SW480 (cell line): Measurements from ENCODE around the gene SESTD1.
"Not testable (repeated sequence)": the region's sequence is repeated elsewhere in the genome, so short reads cannot be mapped to it uniquely, and the experiment has no call there.

Experiments
- DNase-seq: peaks from one replicate; pipeline ENCODE4 v3.0.0-alpha.2; 2016; ENCODE audit warnings: low spot score

The SESTD1 gene

GRCh38 chr2:179268277-179268925 lies 3.8 kb upstream of the SESTD1 start:
- DNase-seq: no peak

DNA sequence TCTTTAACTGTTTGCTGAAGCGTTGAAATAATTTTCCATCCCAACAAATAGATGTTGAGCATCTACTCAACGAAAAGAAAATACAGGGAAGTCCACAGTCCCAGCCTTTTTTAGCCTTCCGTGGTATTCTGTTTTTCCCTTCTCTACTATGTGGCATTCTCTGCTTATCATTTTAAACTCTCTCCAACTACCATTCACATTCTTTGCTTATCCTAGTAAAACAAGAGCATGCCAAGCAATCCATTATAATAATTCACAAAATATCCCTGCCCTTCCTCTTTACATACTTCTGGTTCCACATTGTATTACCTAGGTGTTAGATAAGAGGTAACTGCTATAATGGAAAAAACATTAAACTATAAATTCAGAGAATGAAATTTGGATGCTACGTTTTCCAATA lies 1.6 kb upstream of the SESTD1 start:
- no peak for DNase-seq

GRCh38 chr2:179265082-179265510 lies 464 bp upstream of the SESTD1 start:
- no peak for DNase-seq

GRCh38 chr2:179263446-179264367 lies 925 bp downstream of the SESTD1 start:
- DNase-seq: peak; percentile 40

DNA sequence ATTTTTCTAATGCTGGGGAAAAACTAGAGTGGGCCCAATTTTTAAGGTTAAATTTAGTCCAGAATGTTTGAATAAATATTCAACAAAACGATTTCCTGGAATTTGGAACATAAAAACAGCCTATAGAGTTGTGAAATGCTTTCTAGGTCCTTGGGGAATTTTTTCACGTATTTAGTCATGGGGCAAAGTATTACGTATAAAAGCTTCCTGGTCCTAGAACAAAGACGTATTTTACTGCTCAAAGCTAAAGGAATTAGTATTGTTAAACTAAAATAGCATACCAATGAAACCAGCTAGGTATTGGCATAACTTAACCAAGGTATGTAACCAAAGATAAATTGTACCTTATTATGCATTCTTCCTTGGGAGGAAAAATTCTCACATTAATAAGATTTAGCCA lies 1.6 kb downstream of the SESTD1 start:
- DNase-seq: no peak

- DNase-seq: no peak
These were observed 2.5 kb downstream of the SESTD1 start for GRCh38 chr2:179262077-179262660.

- no peak for DNase-seq
These were observed 3.3 kb downstream of the SESTD1 start for GRCh38 chr2:179261151-179261825.

DNA sequence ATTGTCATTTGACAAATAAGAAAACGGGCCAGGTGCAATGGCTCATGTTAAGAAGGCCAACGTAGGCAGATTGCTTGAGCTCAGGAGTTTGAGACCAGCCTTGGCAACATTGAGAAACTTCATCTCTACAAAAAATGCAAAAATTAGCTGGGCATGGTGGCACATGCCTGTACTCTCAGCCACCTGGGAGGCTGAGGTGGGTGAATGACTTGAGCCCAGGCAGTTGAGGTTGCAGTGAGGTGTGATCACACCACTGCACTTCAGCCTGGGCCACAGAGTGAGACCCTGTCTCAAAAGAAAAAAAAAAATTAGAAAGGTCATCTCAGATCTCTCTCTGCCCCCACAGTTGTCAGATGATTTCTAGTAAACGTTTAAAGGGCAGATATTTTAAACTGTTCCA lies 4.4 kb downstream of the SESTD1 start:
- no peak for DNase-seq

GRCh38 chr2:179255129-179255528 lies 9.5 kb downstream of the SESTD1 start:
- DNase-seq: no peak

DNA sequence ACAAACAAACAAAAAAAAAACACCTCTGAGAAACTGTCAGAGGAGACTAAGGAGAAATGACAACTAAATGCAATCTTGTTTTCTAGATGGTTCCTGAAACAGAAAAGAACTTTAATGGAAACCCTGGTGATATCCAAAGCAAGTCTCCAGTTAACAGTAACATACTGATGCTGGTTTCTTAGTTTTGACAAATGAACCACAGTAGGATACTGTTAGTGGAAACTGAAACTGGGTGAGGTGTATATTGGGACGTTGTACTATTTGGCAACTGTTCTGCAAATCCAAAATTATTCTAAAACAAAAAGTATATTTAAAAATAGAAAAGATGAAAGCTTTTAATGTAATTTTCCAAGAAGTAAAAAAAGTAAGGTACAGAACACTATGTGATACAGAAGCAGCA lies 11.4 kb downstream of the SESTD1 start:
- no peak for DNase-seq

GRCh38 chr2:179252423-179252822 lies 12.2 kb downstream of the SESTD1 start:
- DNase-seq: no peak

DNA sequence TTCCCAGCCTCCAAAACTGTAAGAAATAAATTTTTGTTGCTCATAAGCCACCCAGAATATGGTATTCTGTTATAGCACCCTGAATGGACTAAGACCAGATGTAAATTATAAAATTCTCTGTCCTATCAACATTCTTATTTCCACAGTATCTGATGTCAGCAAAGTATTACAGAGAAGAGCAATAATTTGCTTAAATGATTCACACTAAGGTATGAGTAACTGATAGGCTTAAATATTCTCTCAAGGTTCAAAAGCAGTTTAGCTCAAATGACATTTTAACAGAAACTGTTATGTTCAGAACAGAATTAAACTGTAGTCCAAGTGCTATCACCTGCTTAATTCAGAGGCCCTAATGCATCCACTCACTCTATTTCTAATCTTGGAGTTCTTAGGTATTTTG lies 12.8 kb downstream of the SESTD1 start:
- no peak for DNase-seq

DNA sequence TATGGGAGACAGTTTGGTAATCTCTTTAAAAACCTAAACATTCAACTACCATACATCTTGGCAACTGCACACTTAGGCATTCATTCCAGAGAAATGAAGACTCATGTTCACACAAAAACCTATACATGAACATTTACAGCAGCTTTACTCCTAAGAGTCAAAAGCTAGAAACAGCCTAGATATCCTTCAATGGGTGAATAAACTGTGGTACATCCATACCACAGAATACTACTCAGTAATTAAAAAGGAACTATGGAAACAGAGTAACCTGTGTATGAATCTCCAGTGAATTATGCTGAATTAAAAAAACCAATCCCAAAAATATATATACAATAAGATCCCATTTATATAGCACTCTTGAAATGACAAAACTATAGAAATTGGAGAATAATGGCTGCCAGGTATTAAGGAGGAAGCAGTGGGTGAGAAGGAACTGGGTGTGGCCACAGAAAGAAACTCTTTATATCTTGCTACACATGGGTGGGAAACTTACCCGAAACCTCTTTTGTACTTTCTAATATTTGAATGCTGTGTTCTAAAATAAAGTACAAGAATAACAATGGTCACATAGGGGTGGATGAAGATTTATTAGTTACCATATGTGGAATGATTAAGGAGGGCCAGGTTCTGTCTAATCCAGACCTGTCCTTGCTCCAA lies 13.7 kb downstream of the SESTD1 start:
- DNase-seq: no peak

DNA sequence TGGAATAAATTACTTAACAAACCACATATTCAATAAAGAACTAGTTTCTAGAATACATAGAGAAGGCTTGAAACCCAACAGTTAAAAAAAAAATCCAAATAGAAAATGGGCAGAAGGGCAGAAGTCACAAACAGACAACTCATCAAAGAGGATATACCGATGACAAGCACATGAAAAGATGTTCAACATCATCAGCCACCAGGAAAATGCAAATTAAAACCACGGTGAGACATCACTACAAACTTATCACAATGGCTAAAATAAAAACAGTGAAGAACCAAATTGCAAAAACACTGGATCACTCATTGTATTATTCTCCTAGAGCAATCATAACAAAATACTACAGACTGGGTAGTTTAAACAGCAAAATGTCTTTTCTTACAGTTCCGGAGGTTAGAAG lies 14.5 kb downstream of the SESTD1 start:
- DNase-seq: no peak

GRCh38 chr2:179248024-179248348 lies 16.6 kb downstream of the SESTD1 start:
- no peak for DNase-seq

DNA sequence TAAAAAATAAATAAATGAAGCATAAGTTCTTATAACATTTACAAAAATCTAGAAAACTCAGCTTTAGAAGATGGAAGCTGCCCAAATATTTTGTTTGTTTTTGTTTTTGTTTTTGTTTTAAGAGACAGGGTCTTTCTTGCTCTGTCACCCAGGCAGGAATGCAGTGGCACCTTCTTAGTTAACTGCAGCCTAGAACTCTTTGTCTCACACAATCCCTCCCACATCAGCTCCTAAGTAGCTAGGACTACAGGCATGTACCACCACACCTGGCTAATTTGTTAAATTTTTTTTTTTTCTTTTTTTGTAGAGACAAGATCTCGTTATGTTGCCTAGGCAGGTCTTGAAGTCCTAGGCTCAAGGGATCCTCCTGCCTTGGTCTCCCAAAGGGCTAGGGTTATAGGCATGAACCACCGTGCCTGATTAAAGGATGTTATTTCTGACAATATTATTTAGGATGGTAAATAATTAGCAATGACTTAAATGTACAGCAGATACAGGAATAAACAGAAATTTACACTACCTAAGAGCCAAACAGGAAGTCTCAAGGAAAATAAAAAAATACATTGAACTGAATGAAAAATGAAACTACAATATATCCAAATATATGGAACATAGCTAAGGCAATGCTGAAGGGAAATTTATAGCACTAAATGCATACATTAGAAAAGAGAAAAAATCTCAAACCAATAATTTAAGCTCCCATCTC lies 17.2 kb downstream of the SESTD1 start:
- DNase-seq: no peak

- not testable (repeated sequence) for DNase-seq
These were observed 18.8 kb downstream of the SESTD1 start for GRCh38 chr2:179245843-179246242.

DNA sequence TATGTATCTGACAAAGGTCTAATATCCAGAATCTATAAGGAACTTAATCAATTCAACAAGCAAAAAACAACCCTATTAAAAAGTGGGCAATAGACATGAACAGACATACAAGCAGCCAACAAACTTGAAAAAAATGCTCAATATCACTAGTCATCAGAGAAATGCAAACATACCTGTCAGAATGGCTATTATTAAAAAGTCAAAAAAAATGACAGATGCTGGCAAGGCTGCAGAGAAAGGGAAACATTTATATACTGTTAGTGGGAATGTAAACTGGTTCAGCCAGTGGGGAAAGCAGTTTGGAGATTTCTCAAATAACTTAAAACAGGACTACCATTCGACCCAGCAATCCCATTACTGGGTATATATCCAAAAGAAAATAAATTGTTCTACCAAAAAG lies 21.6 kb downstream of the SESTD1 start:
- no peak for DNase-seq

DNA sequence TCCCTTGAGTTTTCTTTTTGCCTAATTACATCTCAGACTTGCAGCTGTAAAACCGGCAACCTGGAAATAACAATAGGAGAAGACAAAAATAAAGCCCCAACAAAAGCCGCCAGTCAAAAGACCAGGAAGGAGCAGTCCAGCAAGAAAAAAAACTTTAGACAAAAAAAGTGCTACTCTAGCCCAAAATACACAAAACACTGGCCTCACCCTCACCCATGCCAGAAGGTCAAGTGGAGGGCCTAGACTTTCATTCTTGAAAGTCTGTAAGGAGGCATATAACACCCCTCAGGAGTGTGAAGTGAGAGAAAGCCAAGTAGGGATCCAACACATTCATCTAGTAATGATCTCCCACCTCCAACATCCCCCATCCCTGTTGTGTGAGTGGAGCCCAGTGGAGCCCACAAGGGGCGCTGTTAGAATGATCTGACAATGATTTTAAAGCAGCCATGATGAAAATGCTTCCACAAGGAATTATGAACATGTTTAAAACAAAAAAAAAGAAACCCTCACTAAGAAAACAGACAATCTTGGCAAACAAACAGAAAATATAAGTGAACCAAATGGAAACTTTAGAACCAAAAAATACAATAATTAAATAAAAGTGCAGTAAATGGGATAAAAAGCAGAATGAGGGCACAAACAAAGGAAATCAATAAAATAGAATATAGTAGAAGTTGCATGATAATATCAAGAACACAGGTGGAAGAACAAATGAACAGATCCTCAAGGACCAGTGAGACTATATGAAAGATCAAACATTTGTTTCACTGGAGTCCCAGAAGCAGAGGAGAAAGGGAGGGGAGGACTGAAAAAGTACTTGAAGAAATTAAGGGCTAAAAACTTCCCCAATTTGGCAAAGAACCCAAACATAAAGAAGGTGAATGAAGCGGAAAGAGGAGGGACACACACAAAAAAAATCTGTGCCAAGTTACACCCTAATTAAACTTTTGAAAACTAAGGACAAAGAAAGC lies 23.9 kb downstream of the SESTD1 start:
- no peak for DNase-seq

GRCh38 chr2:179239838-179240237 lies 24.8 kb downstream of the SESTD1 start:
- no peak for DNase-seq
